ENCODE measurements around the gene CHAD.

GRCh38 chr17:50430821-50431618 is 37.7 kb downstream of the CHAD start:
- no peak for TF ChIP-seq RBAK (tag by site-specific recombination; IDR thresholded peaks at IDR 0.05)
- TF ChIP-seq BCL6B (tag by site-specific recombination; IDR thresholded peaks at IDR 0.05): no peak
- no peak for TF ChIP-seq PBX3 (CRISPR knock-in tag; IDR thresholded peaks at IDR 0.05)
- TF ChIP-seq CTCF (tag by site-specific recombination; IDR thresholded peaks at IDR 0.05): no peak
- no peak for TF ChIP-seq TCF7L2 (IDR thresholded peaks at IDR 0.05; ENCODE audit: borderline replicate concordance, low read depth, low read length)
- TF ChIP-seq ZSCAN30 (tag by site-specific recombination; IDR thresholded peaks at IDR 0.05): no peak
- TF ChIP-seq WT1 (tag by site-specific recombination; IDR thresholded peaks at IDR 0.05): no peak
- no peak for TF ChIP-seq ZNF623 (tag by site-specific recombination; IDR thresholded peaks at IDR 0.05)
- TF ChIP-seq ZNF549 (tag by site-specific recombination; IDR thresholded peaks at IDR 0.05): no peak
- no peak for TF ChIP-seq REST (tag by site-specific recombination; IDR thresholded peaks at IDR 0.05)
- TF ChIP-seq ZNF639 (tag by site-specific recombination; IDR thresholded peaks at IDR 0.05): no peak
- TF ChIP-seq SALL2 (tag by site-specific recombination; IDR thresholded peaks at IDR 0.05; ENCODE audit: borderline replicate concordance): no peak
- no peak for TF ChIP-seq ZSCAN16 (tag by site-specific recombination; IDR thresholded peaks at IDR 0.05)
